A549 (cell line): ENCODE measurements around the gene LRRC9. TPM values are rescaled to one million over a fixed set of nuclear protein-coding genes. Genes with fewer than 3 reads are reported as not detected.

Source experiments
- ATAC-seq, 2 experiments: fragments of 200-7000 bp in 1 of 2; fragments of >200 bp in 1 of 2; cut with Nextera tagmentation in 1 of 2; cut with Tn5 transposase in 1 of 2; 3 replicates each; pipeline versions ENCODE4 v1.8.0 to v1.9.1; 2018 to 2020; ENCODE audit warnings: mild to moderate bottlenecking in 1 of 2, moderate library complexity in 1 of 2
- CTCF ChIA-PET: fragments of 300-600 bp; sonication (Branson Sonifier 250); formaldehyde crosslinking; extraction: SDS; loops from one replicate; lab custom pipeline; 2021; ENCODE audit warnings: antibody characterized with exemption, inconsistent platforms; lab: Yijun Ruan, JAX
- POLR2A ChIA-PET: fragments of 350-600 bp; formaldehyde crosslinking; extraction: SDS; loops from one replicate; lab custom pipeline; 2021; ENCODE audit warnings: antibody characterized with exemption, inconsistent platforms; lab: Yijun Ruan, JAX
- DNase-seq, 2 experiments: peaks; one replicate each; pipeline versions ENCODE4 v3.0.0 to v3.0.0-alpha.2; 2011 to 2016; ENCODE audit warnings: low read depth in 1 of 2, low spot score in 1 of 2
- FAIRE-seq: peaks from 2 replicates; lab custom pipeline; 2011; peaks lifted over from hg19 to GRCh38; lab: Jason Lieb, UNC
- H3K27ac ChIP-seq, 2 experiments: fragments of >200 bp; sonication (Bioruptor Twin); formaldehyde crosslinking; 3 replicates each; pipeline ENCODE4 v1.5.1; 2016 to 2017
- H3K4me1 ChIP-seq: fragments of >200 bp; sonication (Bioruptor Twin); formaldehyde crosslinking; 3 replicates; pipeline ENCODE4 v1.6.1; 2016
- H3K4me2 ChIP-seq: fragments of >200 bp; sonication (Bioruptor Twin); formaldehyde crosslinking; 3 replicates; pipeline ENCODE4 v1.6.1; 2016
- H3K4me3 ChIP-seq: fragments of >200 bp; sonication (Bioruptor Twin); formaldehyde crosslinking; 3 replicates; pipeline ENCODE4 v1.5.1; 2016
- H3K9me3 ChIP-seq: fragments of >200 bp; sonication (Bioruptor Twin); formaldehyde crosslinking; 3 replicates; pipeline ENCODE4 v1.6.1; 2016
- ATOH8 ChIP-seq: fragments of 250-450 bp; sonication (Bioruptor Pico); IDR thresholded peaks from 2 replicates; pipeline ENCODE4 v1.5.0; 2020; ENCODE audit warnings: low read depth, mild to moderate bottlenecking, moderate library complexity
- BHLHE40 ChIP-seq: IDR thresholded peaks from 2 replicates; pipeline ENCODE4 v1.6.1; 2012; ENCODE audit warnings: low read depth, low read length, inconsistent platforms
- CHD4 ChIP-seq: fragments of 200-600 bp; sonication (generic); IDR thresholded peaks from 2 replicates; pipeline ENCODE4 v1.6.1; 2016; ENCODE audit warnings: antibody characterized with exemption, mild to moderate bottlenecking, borderline replicate concordance
- E2F6 ChIP-seq: IDR thresholded peaks from 2 replicates; pipeline ENCODE4 v1.6.1; 2012; ENCODE audit warnings: low read depth, borderline replicate concordance
- ESRRA ChIP-seq: fragments of 150-350 bp; IDR thresholded peaks from 2 replicates; pipeline ENCODE4 v1.6.1; 2014; ENCODE audit warnings: mild to moderate bottlenecking, low read length, borderline replicate concordance
- FOSB ChIP-seq: fragments of 250-450 bp; sonication (Bioruptor Pico); IDR thresholded peaks from 2 replicates; pipeline ENCODE4 v1.5.0; 2020; ENCODE audit warnings: mild to moderate bottlenecking, moderate library complexity
- FOSL2 ChIP-seq, 2 experiments: fragments of 450-650 bp in 1 of 2; fragments of >200 bp in 1 of 2; sonication (Bioruptor Twin) in 1 of 2; formaldehyde crosslinking; IDR thresholded peaks; 2 replicates each; pipeline versions ENCODE4 v1.5.0 to v1.6.1; 2016 to 2020; ENCODE audit warnings: mild to moderate bottlenecking in 1 of 2, moderate library complexity in 1 of 2
- GATA3 ChIP-seq: IDR thresholded peaks from 2 replicates; pipeline ENCODE4 v1.6.1; 2012; ENCODE audit warnings: borderline replicate concordance
- HDAC2 ChIP-seq: fragments of 200-600 bp; sonication (generic); IDR thresholded peaks from 2 replicates; pipeline ENCODE4 v1.6.1; 2016
- HMGXB4 ChIP-seq: fragments of 250-450 bp; sonication (Bioruptor Pico); IDR thresholded peaks from 2 replicates; pipeline ENCODE4 v1.5.0; 2021; ENCODE audit warnings: mild to moderate bottlenecking, moderate library complexity, borderline replicate concordance
- HOXA7 ChIP-seq: fragments of 250-450 bp; sonication (Bioruptor Pico); IDR thresholded peaks from 2 replicates; pipeline ENCODE4 v1.5.0; 2020; ENCODE audit warnings: mild to moderate bottlenecking, moderate library complexity
- HOXB13 ChIP-seq: fragments of 250-450 bp; sonication (Bioruptor Pico); IDR thresholded peaks from 2 replicates; pipeline ENCODE4 v1.5.0; 2020; ENCODE audit warnings: low read depth, mild to moderate bottlenecking, moderate library complexity
- KDM1A ChIP-seq: fragments of 200-600 bp; sonication (generic); IDR thresholded peaks from 2 replicates; pipeline ENCODE4 v1.6.1; 2016; ENCODE audit warnings: low read depth, mild to moderate bottlenecking
- MAX ChIP-seq: IDR thresholded peaks from 2 replicates; pipeline ENCODE4 v1.6.1; 2012
- MYC ChIP-seq: IDR thresholded peaks from 2 replicates; pipeline ENCODE4 v1.6.1; 2012; ENCODE audit warnings: mild to moderate bottlenecking, inconsistent platforms, low read length, improper control_type of control experiment, borderline replicate concordance
- NFE2L2 ChIP-seq: fragments of 150-350 bp; conservative IDR thresholded peaks from 2 replicates; pipeline ENCODE4 v1.6.1; 2014; ENCODE audit warnings: low read length
- PHF8 ChIP-seq: fragments of 200-600 bp; sonication (generic); IDR thresholded peaks from 2 replicates; pipeline ENCODE4 v1.6.1; 2016; ENCODE audit warnings: low read depth, mild to moderate bottlenecking, antibody characterized with exemption, moderate library complexity, borderline replicate concordance
- POLR2A ChIP-seq: IDR thresholded peaks from 2 replicates; pipeline ENCODE4 v1.6.1; 2012; ENCODE audit warnings: mild to moderate bottlenecking, low read length
- RCOR1 ChIP-seq: fragments of 150-350 bp; IDR thresholded peaks from 2 replicates; pipeline ENCODE4 v1.6.1; 2014; ENCODE audit warnings: antibody characterized with exemption, low read length, low read depth
- TFCP2L1 ChIP-seq: fragments of 250-450 bp; sonication (Bioruptor Pico); IDR thresholded peaks from 2 replicates; pipeline ENCODE4 v1.5.0; 2021; ENCODE audit warnings: mild to moderate bottlenecking
- TP53 ChIP-seq: fragments of 250-450 bp; sonication (Bioruptor Pico); IDR thresholded peaks from 2 replicates; pipeline ENCODE4 v1.5.0; 2021; ENCODE audit warnings: mild to moderate bottlenecking, moderate library complexity
- USF2 ChIP-seq: fragments of 450-650 bp; IDR thresholded peaks from 2 replicates; pipeline ENCODE4 v1.6.1; 2014; ENCODE audit warnings: antibody characterized with exemption
- ZC3H11A ChIP-seq: fragments of 450-650 bp; IDR thresholded peaks from 2 replicates; pipeline ENCODE4 v1.6.1; 2014; ENCODE audit warnings: antibody characterized with exemption, mild to moderate bottlenecking
- WGBS: methylation state at CpG from one replicate; pipeline ENCODE4 v1.1.6; 2017; ENCODE audit errors: missing lambda C conversion rate; 5-methylcytosine and 5-hydroxymethylcytosine counted together
- polyA plus RNA-seq, 4 experiments: library from polyadenylated mRNA; depleted of rRNA in 3 of 4; stranded (reverse); fragments of >200 nt; fragmentation: RNase III in 1 of 4; extraction: RNeasy Plus Mini Kit Qiagen cat#74134 plus additional on column Dnase treatment in 1 of 4; gene quantifications; 2 replicates in 3 of 4; 3 replicates in 1 of 4; pipeline ENCODE4 v1.2.3, GENCODE V29; 2011 to 2017

The LRRC9 gene
- polyA plus RNA-seq, 2 of the 4 experiments (the other 2 are of a cell fraction): not detected

GRCh38 chr14:60101786-60102185 is 181.8 kb downstream of the LRRC9 start:
- Histone ChIP-seq H3K4me2 (no peak overlapping the region), H3K4me3 (no peak overlapping the region), H3K27ac (no peak overlapping the region), H3K4me1 (no peaks in the 10 kb centered on the region), H3K9me3 (no peaks in the 10 kb centered on the region)
- ATAC-seq (no peak), FAIRE-seq (no peak), DNase-seq (no peak)
- WGBS: 85% methylated on average over 1 of the region's 1 CpG
- POLR2A ChIA-PET: no interaction called here
- CTCF ChIA-PET: interaction anchor here (1.6 kb wide), 1 partner anchor 37 kb away, joined by 6 read pairs; no protein-coding TSS in a partner anchor
- TF ChIP-seq POLR2A: no peak
- TF ChIP-seq RCOR1: no peak
- no peak for TF ChIP-seq HDAC2
- no peak for TF ChIP-seq USF2
- no peak for TF ChIP-seq E2F6
- TF ChIP-seq HOXA7 (CRISPR knock-in tag): no peak
- no peak for TF ChIP-seq ZC3H11A
- no peak for TF ChIP-seq CHD4
- TF ChIP-seq PHF8: no peak
- TF ChIP-seq NFE2L2: no peak
- no peak for TF ChIP-seq BHLHE40
- no peak for TF ChIP-seq TP53 (CRISPR knock-in tag)

GRCh38 chr14:60102389-60102788 is 182.4 kb downstream of the LRRC9 start:
- Histone ChIP-seq H3K4me3 (no peak overlapping the region), H3K27ac (no peak overlapping the region), H3K4me1 (no peaks in the 10 kb centered on the region), H3K4me2 (no peak overlapping the region), H3K9me3 (no peaks in the 10 kb centered on the region)
- no peak for DNase-seq
- FAIRE-seq: no peak
- POLR2A ChIA-PET: no interaction called here
- WGBS: 66% methylated on average over 2 of the region's 2 CpGs
- CTCF ChIA-PET: no interaction called here
- no peak for ATAC-seq
- TF ChIP-seq MAX (no peak), ZC3H11A (no peak), MYC (no peak), ESRRA (no peak), HMGXB4 (CRISPR knock-in tag) (no peak), ATOH8 (CRISPR knock-in tag) (no peak), KDM1A (no peak), CHD4 (no peak)

GRCh38 chr14:60106339-60106738 is 186.4 kb downstream of the LRRC9 start:
- ATAC-seq (no peak), DNase-seq (no peak), FAIRE-seq (no peak)
- H3K9me3 ChIP-seq: no peaks in the 10 kb centered on the region
- H3K4me2 ChIP-seq: no peak overlapping the region
- no peak overlapping the region for H3K4me3 ChIP-seq
- TF ChIP-seq MAX (no peak), HMGXB4 (CRISPR knock-in tag) (no peak), POLR2A (no peak), TFCP2L1 (no peak), HOXB13 (CRISPR knock-in tag) (no peak), GATA3 (no peak), FOSB (no peak), FOSL2 (IDR thresholded peaks at IDR 0.05) (no peak), FOSL2 (CRISPR knock-in tag; IDR thresholded peaks at IDR 0.05) (no peak)
- ChIA-PET POLR2A (interaction anchor here (0.6 kb wide), 1 partner anchor 143 kb away, joined by 3 read pairs; the partner anchor contains the start of gene PPM1A), CTCF (interaction anchor here (0.7 kb wide), 2 partner anchors 78 to 223 kb away, joined by 3 read pairs; no protein-coding TSS in a partner anchor)
- no peak overlapping the region for H3K27ac ChIP-seq
- no peaks in the 10 kb centered on the region for H3K4me1 ChIP-seq
- 82% methylated on average over 2 of the region's 2 CpGs for WGBS
